Spleen (tissue), 11 donors: ENCODE results near the gene INTS12. TPM values are rescaled to one million over a fixed set of nuclear protein-coding genes. Genes with fewer than 3 reads are reported as not detected.

Experiments used
- DNase-seq: peaks from one replicate; pipeline ENCODE4 v3.0.0-alpha.2; 2020
- H3K27ac ChIP-seq, 8 donors: fragments of 200-600 bp; sonication (generic) in 7 of 8; 1 replicate in 4 of 8; 2 replicates in 4 of 8; pipeline versions ENCODE4 v1.5.0 to v1.8.0; 2016 to 2021; ENCODE audit warnings: inconsistent platforms in 4 of 8, mild to moderate bottlenecking in 4 of 8, moderate library complexity in 1 of 8
- H3K27me3 ChIP-seq, 7 donors: fragments of 200-600 bp; sonication (generic) in 6 of 7; replicated peaks in 1 of 7; 1 replicate in 4 of 7; 2 replicates in 3 of 7; pipeline versions ENCODE4 v1.5.0 to v1.8.0; 2016 to 2021; ENCODE audit warnings: inconsistent platforms in 3 of 7, mild to moderate bottlenecking in 1 of 7
- H3K36me3 ChIP-seq, 6 donors: fragments of 200-600 bp; sonication (generic) in 5 of 6; 1 replicate in 4 of 6; 2 replicates in 2 of 6; pipeline versions ENCODE4 v1.5.0 to v1.8.0; 2016 to 2021; ENCODE audit warnings: inconsistent platforms in 2 of 6
- H3K4me1 ChIP-seq, 6 donors: fragments of 200-600 bp; sonication (generic) in 5 of 6; 1 replicate in 3 of 6; 2 replicates in 3 of 6; pipeline versions ENCODE4 v1.5.0 to v1.8.0; 2016 to 2021; ENCODE audit warnings: inconsistent platforms in 3 of 6
- H3K4me3 ChIP-seq, 8 donors: fragments of 200-600 bp; sonication (generic) in 7 of 8; 1 replicate in 4 of 8; 2 replicates in 4 of 8; pipeline versions ENCODE4 v1.5.0 to v1.8.0; 2016 to 2021; ENCODE audit warnings: inconsistent platforms in 4 of 8, mild to moderate bottlenecking in 4 of 8, moderate library complexity in 2 of 8
- H3K9me3 ChIP-seq, 8 donors: fragments of 200-600 bp; sonication (generic) in 7 of 8; 1 replicate in 4 of 8; 2 replicates in 4 of 8; pipeline versions ENCODE4 v1.5.0 to v1.8.0; 2016 to 2021; ENCODE audit warnings: inconsistent platforms in 4 of 8
- POLR2A ChIP-seq, 3 donors: fragments of 450-650 bp; IDR thresholded peaks; one replicate each; pipeline ENCODE4 v1.5.1; 2017; ENCODE audit warnings: antibody characterized with exemption in 3 of 3, mild to moderate bottlenecking in 1 of 3
- POLR2AphosphoS5 ChIP-seq, 3 donors: sonication (generic); formaldehyde crosslinking; IDR thresholded peaks; one replicate each; pipeline ENCODE4 v1.5.1; 2017; ENCODE audit warnings: antibody characterized with exemption in 3 of 3
- WGBS, 5 donors: extraction: QIAGEN DNeasy Blood & Tissue Kit in 3 of 5; methylation state at CpG; one replicate each; pipeline versions ENCODE4 v1.1.5 to v1.1.7; 2013 to 2018; 5-methylcytosine and 5-hydroxymethylcytosine counted together
- intact Hi-C: fragments of 100-400 bp; cut with DNase I; formaldehyde crosslinking; loops from one replicate; pipeline ENCODE4 v1.15.0; 2023; ENCODE audit warnings: low total_unique reads
- polyA plus RNA-seq, 3 donors: library from polyadenylated mRNA; stranded (reverse); fragments of 200-250 nt; gene quantifications; one replicate each; pipeline ENCODE4 v1.2.1, GENCODE V29; 2013
- total RNA-seq, 7 donors: library from RNA; depleted of rRNA in 3 of 7; stranded (reverse); fragments of >200 nt in 3 of 7; fragmentation: NEBNext Ultra II Directional in 4 of 7; extraction: Animal tissue kit (Norgen Biotek cat#: 25700) in 4 of 7; gene quantifications; one replicate each; pipeline versions ENCODE4 v1.1.0 to v1.2.1, GENCODE V29; 2016 to 2021
- TF ChIP-seq, protein P1 (sequence below), 11 experiments: fragments of 200-600 bp in 7 of 11; fragments of 450-650 bp in 4 of 11; sonication (generic) in 4 of 11; IDR thresholded peaks in 8 of 11; conservative IDR thresholded peaks in 3 of 11; 1 replicate in 7 of 11; 2 replicates in 4 of 11; pipeline versions ENCODE4 v1.4.0 to v1.8.0; 2016 to 2021; ENCODE audit warnings: antibody characterized with exemption in 11 of 11, inconsistent platforms in 4 of 11, mild to moderate bottlenecking in 1 of 11
- donor health status: healthy with polysubstance abuse.
- donor health status: DM: no; HTN: no; CAD: no; lungs with moderate emphysema.
- donor health status: DM: no; HTN: no; CAD: no.
- donor health status: Bipolar disorder and iron deficiency.
- donor health status: healthy.
- donor health status: DM: no; HTN: no; CAD: no.
- donor health status: DM: yes; HTN: yes; CAD: no.

INTS12 gene
- total and polyA plus RNA-seq, 10 donors, result 10.1 to 37.3 (median 17.6) TPM

DNA sequence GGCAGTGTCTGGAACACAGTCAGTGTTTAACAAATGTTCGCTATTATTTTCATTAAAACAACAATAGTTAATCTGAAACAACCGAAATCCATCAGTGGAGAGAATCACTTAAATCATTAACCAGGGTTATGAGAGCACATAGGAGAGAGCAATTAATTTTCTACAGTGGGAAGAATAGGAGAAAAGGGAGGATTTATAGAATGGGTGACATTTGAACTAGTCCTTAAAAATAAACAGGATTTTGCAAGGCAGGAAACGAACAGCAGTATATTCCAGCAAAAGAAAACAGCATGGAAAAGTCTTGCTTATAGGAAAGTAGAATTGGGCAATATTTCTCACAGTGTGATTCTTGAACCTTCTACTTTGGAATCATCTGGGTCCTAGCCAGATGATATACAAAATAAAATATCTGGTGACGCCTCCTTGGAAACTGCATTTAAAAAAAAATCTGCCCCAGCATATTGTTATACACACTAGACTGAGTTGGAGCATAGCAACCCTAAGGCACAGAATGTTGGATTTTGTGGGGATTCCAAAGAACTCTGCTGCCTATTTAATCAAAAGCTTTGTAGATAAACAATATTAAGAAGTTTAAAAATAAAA lies 56.1 kb downstream of the INTS12 start:
- TF ChIP-seq POLR2AphosphoS5 (IDR thresholded peaks at IDR 0.05) (no peak), POLR2A (IDR thresholded peaks at IDR 0.05) (no peak)
- TF ChIP-seq, protein P1, sequence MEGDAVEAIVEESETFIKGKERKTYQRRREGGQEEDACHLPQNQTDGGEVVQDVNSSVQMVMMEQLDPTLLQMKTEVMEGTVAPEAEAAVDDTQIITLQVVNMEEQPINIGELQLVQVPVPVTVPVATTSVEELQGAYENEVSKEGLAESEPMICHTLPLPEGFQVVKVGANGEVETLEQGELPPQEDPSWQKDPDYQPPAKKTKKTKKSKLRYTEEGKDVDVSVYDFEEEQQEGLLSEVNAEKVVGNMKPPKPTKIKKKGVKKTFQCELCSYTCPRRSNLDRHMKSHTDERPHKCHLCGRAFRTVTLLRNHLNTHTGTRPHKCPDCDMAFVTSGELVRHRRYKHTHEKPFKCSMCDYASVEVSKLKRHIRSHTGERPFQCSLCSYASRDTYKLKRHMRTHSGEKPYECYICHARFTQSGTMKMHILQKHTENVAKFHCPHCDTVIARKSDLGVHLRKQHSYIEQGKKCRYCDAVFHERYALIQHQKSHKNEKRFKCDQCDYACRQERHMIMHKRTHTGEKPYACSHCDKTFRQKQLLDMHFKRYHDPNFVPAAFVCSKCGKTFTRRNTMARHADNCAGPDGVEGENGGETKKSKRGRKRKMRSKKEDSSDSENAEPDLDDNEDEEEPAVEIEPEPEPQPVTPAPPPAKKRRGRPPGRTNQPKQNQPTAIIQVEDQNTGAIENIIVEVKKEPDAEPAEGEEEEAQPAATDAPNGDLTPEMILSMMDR (IDR thresholded peaks at IDR 0.05 in 8 of 11, conservative IDR thresholded peaks at IDR 0.05 in 3 of 11), result no peak
- intact Hi-C loops, result no loop called here
- Histone ChIP-seq H3K4me3 (no peak overlapping the region), H3K9me3 (no peaks in the 10 kb centered on the region), H3K27ac (no peak overlapping the region), H3K27me3 (peaks cover 0 to 4% (median 0%) of the 10 kb centered on the region in 7 donors), H3K4me1 (no peaks in the 10 kb centered on the region), H3K36me3 (no peaks in the 10 kb centered on the region)
- 73 to 83% (median 79%) methylated on average over 4 of the region's 4 CpGs for WGBS, 5 donors
- no peak for DNase-seq

DNA sequence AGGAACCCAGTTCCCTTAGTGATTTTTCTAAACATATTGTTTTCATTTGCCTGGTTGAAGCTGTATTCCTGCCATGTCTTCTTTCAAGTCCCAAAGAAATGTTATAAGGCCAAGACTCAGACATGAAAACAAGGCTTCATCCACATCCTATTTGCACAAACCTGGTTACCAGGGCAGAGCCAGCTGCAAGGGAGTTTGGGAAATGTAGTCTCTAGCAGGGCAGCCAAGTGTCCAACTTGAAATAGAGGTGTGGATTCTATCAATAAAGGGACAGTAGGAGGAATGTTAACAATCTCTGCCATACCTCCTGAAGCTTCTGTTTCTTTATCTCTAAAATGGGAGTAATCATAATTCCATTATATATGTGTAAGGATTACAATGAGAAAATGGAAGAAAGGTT lies 56.6 kb downstream of the INTS12 start:
- Histone ChIP-seq H3K4me1 (no peaks in the 10 kb centered on the region), H3K4me3 (no peak overlapping the region), H3K27me3 (peaks cover 0 to 4% (median 0%) of the 10 kb centered on the region in 7 donors), H3K27ac (no peak overlapping the region), H3K36me3 (no peaks in the 10 kb centered on the region), H3K9me3 (no peaks in the 10 kb centered on the region)
- DNase-seq, result no peak
- TF ChIP-seq POLR2A (IDR thresholded peaks at IDR 0.05) (no peak), POLR2AphosphoS5 (IDR thresholded peaks at IDR 0.05) (no peak)
- TF ChIP-seq, protein P1 (IDR thresholded peaks at IDR 0.05 in 8 of 11, conservative IDR thresholded peaks at IDR 0.05 in 3 of 11), result no peak
- intact Hi-C loops, result no loop called here

- 51 to 84% (median 68%) methylated on average over 1 of the region's 1 CpG for WGBS, 5 donors
- Histone ChIP-seq H3K4me3 (no peak overlapping the region), H3K27ac (no peak overlapping the region), H3K27me3 (peaks cover 0 to 4% (median 0%) of the 10 kb centered on the region in 7 donors), H3K4me1 (no peaks in the 10 kb centered on the region), H3K9me3 (no peaks in the 10 kb centered on the region), H3K36me3 (no peaks in the 10 kb centered on the region)
- TF ChIP-seq, protein P1 (IDR thresholded peaks at IDR 0.05 in 8 of 11, conservative IDR thresholded peaks at IDR 0.05 in 3 of 11), result no peak
- TF ChIP-seq POLR2A (IDR thresholded peaks at IDR 0.05), result no peak
- TF ChIP-seq POLR2AphosphoS5 (IDR thresholded peaks at IDR 0.05), result no peak
- no peak for DNase-seq
- intact Hi-C loops, result no loop called here
Observed at GRCh38 chr4:105650190-105650589, 58.3 kb downstream of the INTS12 start.

GRCh38 chr4:105645440-105645839 lies 63.0 kb downstream of the INTS12 start:
- TF ChIP-seq POLR2AphosphoS5 (IDR thresholded peaks at IDR 0.05) (no peak), POLR2A (IDR thresholded peaks at IDR 0.05) (no peak)
- TF ChIP-seq, protein P1 (IDR thresholded peaks at IDR 0.05 in 8 of 11, conservative IDR thresholded peaks at IDR 0.05 in 3 of 11), result no peak
- no peaks in the 10 kb centered on the region for H3K9me3 ChIP-seq
- no peaks in the 10 kb centered on the region for H3K4me1 ChIP-seq
- H3K36me3 ChIP-seq, result no peaks in the 10 kb centered on the region
- no peak overlapping the region for H3K4me3 ChIP-seq
- intact Hi-C loops, result no loop called here
- peaks cover 0 to 4% (median 0%) of the 10 kb centered on the region in 7 donors for H3K27me3 ChIP-seq
- no peak overlapping the region for H3K27ac ChIP-seq
- DNase-seq, result no peak
- WGBS, 5 donors, result 17 to 63% (median 40%) methylated on average over 1 of the region's 1 CpG
